HG02840 (cell line): ENCODE results near the gene UBE3C.

ENCODE experiments used
- ATAC-seq: cut with Tn5 transposase; IDR thresholded peaks from one replicate; pipeline ENCODE4 v1.9.1; 2021; ENCODE audit warnings: mild to moderate bottlenecking, moderate library complexity, moderate number of reproducible peaks; ENCODE audit not compliant: unreplicated experiment, low FRiP score

Gene UBE3C

GRCh38 chr7:157168571-157168970, 29.8 kb downstream of the UBE3C start:
- ATAC-seq: no peak

GRCh38 chr7:157176771-157177170, 38.0 kb downstream of the UBE3C start:
- no peak for ATAC-seq

- ATAC-seq: no peak
Measured at GRCh38 chr7:157177333-157177982, 38.7 kb downstream of the UBE3C start.

- ATAC-seq: no peak
Measured at GRCh38 chr7:157177983-157178381, 39.3 kb downstream of the UBE3C start.

GRCh38 chr7:157183832-157184231, 45.1 kb downstream of the UBE3C start:
- ATAC-seq: no peak

GRCh38 chr7:157188091-157188665, 49.5 kb downstream of the UBE3C start:
- no peak for ATAC-seq

GRCh38 chr7:157189405-157189804, 50.7 kb downstream of the UBE3C start:
- no peak for ATAC-seq

GRCh38 chr7:157192861-157193260, 54.1 kb downstream of the UBE3C start:
- no peak for ATAC-seq

- ATAC-seq: no peak
Measured at GRCh38 chr7:157193274-157193673, 54.5 kb downstream of the UBE3C start.

GRCh38 chr7:157194948-157195347, 56.2 kb downstream of the UBE3C start:
- no peak for ATAC-seq

- ATAC-seq: no peak
Measured at GRCh38 chr7:157195868-157196267, 57.1 kb downstream of the UBE3C start.

GRCh38 chr7:157204134-157204533, 65.4 kb downstream of the UBE3C start:
- ATAC-seq: no peak

GRCh38 chr7:157205438-157205837, 66.7 kb downstream of the UBE3C start:
- ATAC-seq: no peak

- no peak for ATAC-seq
Measured at GRCh38 chr7:157208571-157209413, 70.1 kb downstream of the UBE3C start.

GRCh38 chr7:157210682-157211081, 72.0 kb downstream of the UBE3C start:
- no peak for ATAC-seq

GRCh38 chr7:157211690-157212089, 73.0 kb downstream of the UBE3C start:
- no peak for ATAC-seq

GRCh38 chr7:157219154-157219553, 80.4 kb downstream of the UBE3C start:
- no peak for ATAC-seq

- ATAC-seq: no peak
Measured at GRCh38 chr7:157220916-157221569, 82.3 kb downstream of the UBE3C start.

- ATAC-seq: no peak
Measured at GRCh38 chr7:157222687-157223086, 84.0 kb downstream of the UBE3C start.

- ATAC-seq: no peak
Measured at GRCh38 chr7:157224627-157225026, 85.9 kb downstream of the UBE3C start.

GRCh38 chr7:157228864-157229422, 90.2 kb downstream of the UBE3C start:
- no peak for ATAC-seq
